HG03060 (cell line): ENCODE data around the gene ZNF367.

Experiments used
- ATAC-seq: cut with Tn5 transposase; IDR thresholded peaks from one replicate; pipeline ENCODE4 v1.9.1; 2021; ENCODE audit warnings: low read depth, moderate number of reproducible peaks; ENCODE audit not compliant: unreplicated experiment

Gene ZNF367

GRCh38 chr9:96408409-96409280, 9.5 kb downstream of the ZNF367 start:
- ATAC-seq: no peak

GRCh38 chr9:96400132-96400910, 17.8 kb downstream of the ZNF367 start:
- no peak for ATAC-seq

GRCh38 chr9:96399325-96399633, 18.9 kb downstream of the ZNF367 start:
- no peak for ATAC-seq

GRCh38 chr9:96398582-96399324, 19.4 kb downstream of the ZNF367 start:
- ATAC-seq: no peak

GRCh38 chr9:96395964-96396363, 22.2 kb downstream of the ZNF367 start:
- ATAC-seq: no peak

- ATAC-seq: no peak
These were observed 23.2 kb downstream of the ZNF367 start for GRCh38 chr9:96394832-96395496.

GRCh38 chr9:96392263-96392662, 25.9 kb downstream of the ZNF367 start:
- ATAC-seq: no peak

GRCh38 chr9:96391021-96391765, 27.0 kb downstream of the ZNF367 start:
- ATAC-seq: no peak

GRCh38 chr9:96388144-96388543, 30.0 kb downstream of the ZNF367 start:
- no peak for ATAC-seq

GRCh38 chr9:96386157-96386556, 32.0 kb downstream of the ZNF367 start:
- no peak for ATAC-seq

GRCh38 chr9:96383165-96383942, 34.8 kb downstream of the ZNF367 start, which contains the start of gene SLC35D2:
TSS of gene SLC35D2 (minus strand) at chr9:96383711. CDS start at chr9:96383634, 77 bp downstream.
- no peak for ATAC-seq

- ATAC-seq: no peak
These were observed 35.4 kb downstream of the ZNF367 start for GRCh38 chr9:96382839-96383164.

GRCh38 chr9:96382175-96382574, 36.0 kb downstream of the ZNF367 start:
- ATAC-seq: no peak

- ATAC-seq: no peak
These were observed 36.5 kb downstream of the ZNF367 start for GRCh38 chr9:96381696-96382095.

GRCh38 chr9:96381125-96381524, 37.0 kb downstream of the ZNF367 start:
- no peak for ATAC-seq

- ATAC-seq: no peak
These were observed 38.7 kb downstream of the ZNF367 start for GRCh38 chr9:96379461-96379860.

GRCh38 chr9:96378187-96378586, 40.0 kb downstream of the ZNF367 start:
- ATAC-seq: no peak

- no peak for ATAC-seq
These were observed 41.0 kb downstream of the ZNF367 start for GRCh38 chr9:96376891-96377874.
